HepG2 (cell line): ENCODE data around the gene TXNRD2. TPM values are rescaled to one million over a fixed set of nuclear protein-coding genes. Genes with fewer than 3 reads are reported as not detected.

Experiments used
- ATAC-seq: fragments of 200-7000 bp; cut with Tn5 transposase; 3 replicates; pipeline ENCODE4 v1.9.1; 2020; ENCODE audit warnings: mild to moderate bottlenecking, moderate library complexity
- BruUV-seq: library from RNA; stranded (reverse); fragments of 400-500 nt; replicated peaks from 2 replicates; lab custom pipeline; 2021; lab: Mats Ljungman, UMichigan
- CTCF ChIA-PET: fragments of 300-600 bp; formaldehyde crosslinking; extraction: SDS; loops from one replicate; lab custom pipeline; 2021; ENCODE audit warnings: low total read pairs, inconsistent platforms, low intra/inter-chr PET ratio; lab: Yijun Ruan, JAX
- POLR2A ChIA-PET: fragments of 350-600 bp; sonication (Branson Sonifier 250); formaldehyde crosslinking; loops from one replicate; lab custom pipeline; 2020; ENCODE audit warnings: antibody characterized with exemption, inconsistent platforms; lab: Yijun Ruan, JAX
- DNase-seq: peaks from one replicate; pipeline ENCODE4 v3.0.0-alpha.2; 2015; ENCODE audit warnings: low spot score
- FAIRE-seq: peaks from 3 replicates; lab custom pipeline; 2011; peaks lifted over from hg19 to GRCh38; lab: Jason Lieb, UNC
- H2AFZ ChIP-seq: one replicate; pipeline ENCODE4 v1.6.1; 2011; ENCODE audit warnings: low read length, inconsistent platforms
- H3K27ac ChIP-seq: fragments of 300-600 bp; 3 replicates; pipeline ENCODE4 v1.8.0; 2011; ENCODE audit warnings: mixed run types, mild to moderate bottlenecking, mixed read lengths, low read length, inconsistent platforms; ENCODE audit not compliant: insufficient read depth; ENCODE audit errors: extremely low read length
- H3K27me3 ChIP-seq, 2 experiments: fragments of 200-600 bp in 1 of 2; 2 replicates in 1 of 2; 3 replicates in 1 of 2; pipeline versions ENCODE4 v1.6.0 to v1.8.0; 2011; ENCODE audit warnings: low read length in 2 of 2, mild to moderate bottlenecking in 2 of 2, moderate library complexity in 2 of 2, inconsistent platforms in 1 of 2; ENCODE audit not compliant: insufficient read depth in 2 of 2, control insufficient read depth in 1 of 2
- H3K36me3 ChIP-seq, 2 experiments: fragments of 200-600 bp in 1 of 2; replicated peaks in 1 of 2; 2 replicates in 1 of 2; 3 replicates in 1 of 2; pipeline versions ENCODE4 v1.5.1 to v1.8.0; 2011; ENCODE audit warnings: low read length in 2 of 2, inconsistent platforms in 1 of 2; ENCODE audit not compliant: insufficient read depth in 2 of 2, control insufficient read depth in 1 of 2
- H3K4me1 ChIP-seq: 2 replicates; pipeline ENCODE4 v1.5.1; 2012; ENCODE audit warnings: low read length, inconsistent platforms; ENCODE audit not compliant: insufficient read depth
- H3K4me2 ChIP-seq: 2 replicates; pipeline ENCODE4 v1.6.0; 2011; ENCODE audit warnings: low read depth, low read length, inconsistent platforms
- H3K4me3 ChIP-seq, 3 experiments: fragments of 200-600 bp in 1 of 3; sonication (generic), shearing (Covaris generic) in 1 of 3; replicated peaks in 1 of 3; 2 replicates each; pipeline ENCODE4 v1.5.1; 2011 to 2016; ENCODE audit warnings: low read length in 3 of 3, inconsistent platforms in 2 of 3, low read depth in 2 of 3, mild to moderate bottlenecking in 2 of 3, control low read depth in 1 of 3, mixed read lengths in 1 of 3; ENCODE audit not compliant: insufficient read depth in 1 of 3
- H3K79me2 ChIP-seq: one replicate; pipeline ENCODE4 v1.6.1; 2011; ENCODE audit warnings: low read length, inconsistent platforms; ENCODE audit not compliant: insufficient read depth
- H3K9ac ChIP-seq: 2 replicates; pipeline ENCODE4 v1.6.0; 2011; ENCODE audit warnings: mild to moderate bottlenecking, low read depth, low read length, inconsistent platforms; ENCODE audit not compliant: insufficient read depth
- H3K9me3 ChIP-seq: 2 replicates; pipeline ENCODE4 v1.5.1; 2012; ENCODE audit warnings: mild to moderate bottlenecking, low read length
- H4K20me1 ChIP-seq: 2 replicates; pipeline ENCODE4 v1.6.0; 2011; ENCODE audit warnings: inconsistent platforms, mild to moderate bottlenecking, low read length, moderate library complexity; ENCODE audit not compliant: insufficient read depth
- AGO2 ChIP-seq: fragments of 200-400 bp; formaldehyde crosslinking; optimal IDR thresholded peaks from 2 replicates; pipeline ENCODE3; 2017; ENCODE audit warnings: mild to moderate bottlenecking, low read depth, low read length, moderate library complexity
- BCL3 ChIP-seq: sonication (generic); formaldehyde crosslinking; IDR thresholded peaks from 2 replicates; pipeline ENCODE4 v1.5.1; 2020; ENCODE audit warnings: mild to moderate bottlenecking, missing genetic modification reagents, moderate library complexity
- HDAC1 ChIP-seq: sonication (generic); formaldehyde crosslinking; IDR thresholded peaks from 2 replicates; pipeline ENCODE4 v1.5.1; 2020; ENCODE audit warnings: mild to moderate bottlenecking, missing genetic modification reagents
- HNRNPL ChIP-seq: fragments of 200-400 bp; formaldehyde crosslinking; IDR thresholded peaks from 2 replicates; pipeline ENCODE4 v1.6.1; 2017; ENCODE audit warnings: mild to moderate bottlenecking, low read depth, low read length
- NCOA2 ChIP-seq: sonication (generic); formaldehyde crosslinking; IDR thresholded peaks from 2 replicates; pipeline ENCODE4 v1.8.0; 2022; ENCODE audit warnings: inconsistent platforms
- RBFOX2 ChIP-seq: fragments of 200-400 bp; formaldehyde crosslinking; IDR thresholded peaks from 2 replicates; pipeline ENCODE4 v1.6.1; 2017; ENCODE audit warnings: low read depth, mild to moderate bottlenecking, low read length
- TBL1XR1 ChIP-seq: fragments of 150-350 bp; IDR thresholded peaks from 2 replicates; pipeline ENCODE4 v1.6.1; 2014; ENCODE audit warnings: borderline replicate concordance, low read length; ENCODE audit not compliant: partially characterized antibody
- ZFP82 ChIP-seq: sonication (generic); formaldehyde crosslinking; IDR thresholded peaks from 2 replicates; pipeline ENCODE4 v1.5.1; 2020; ENCODE audit warnings: mild to moderate bottlenecking, missing genetic modification reagents, borderline replicate concordance
- ZNF441 ChIP-seq: sonication (generic); formaldehyde crosslinking; IDR thresholded peaks from 2 replicates; pipeline ENCODE4 v1.7.0; 2021; ENCODE audit warnings: missing genetic modification reagents, borderline replicate concordance
- ZNF772 ChIP-seq: sonication (generic); formaldehyde crosslinking; IDR thresholded peaks from 2 replicates; pipeline ENCODE4 v1.5.0; 2020; ENCODE audit warnings: mild to moderate bottlenecking, missing genetic modification reagents
- ZNF891 ChIP-seq: sonication (generic); formaldehyde crosslinking; IDR thresholded peaks from 2 replicates; pipeline ENCODE4 v1.5.0; 2020; ENCODE audit warnings: mild to moderate bottlenecking, missing genetic modification reagents
- WGBS: methylation state at CpG from one replicate; pipeline ENCODE4 v1.1.6; 2017; ENCODE audit warnings: low lambda C conversion rate; 5-methylcytosine and 5-hydroxymethylcytosine counted together
- in situ Hi-C: cut with HindIII; loops from 2 replicates; pipeline ENCODE4 v1.10.0; 2017; ENCODE audit warnings: low pct_unique_long_range_greater_than_20kb; ENCODE audit not compliant: extremely low pct_ligation_motif_present
- intact Hi-C: fragments of 100-400 bp; cut with micrococcal nuclease; formaldehyde crosslinking; loops from one replicate; pipeline ENCODE4 v1.10.0; 2022; ENCODE audit not compliant: unreplicated experiment
- polyA plus RNA-seq, 8 experiments: library from polyadenylated mRNA; depleted of rRNA in 3 of 8; stranded (reverse) in 7 of 8; unstranded in 1 of 8; fragments of >200 nt; fragmentation: Illumina TruSeq in 4 of 8; extraction: Trizol in 4 of 8; gene quantifications; 2 replicates each; pipeline versions ENCODE4 v1.2.1 to v1.2.3, GENCODE V29; 2011 to 2016; ENCODE audit warnings: low read depth in 4 of 8, missing spikeins in 1 of 8, mixed read lengths in 1 of 8; ENCODE audit not compliant: insufficient read depth in 1 of 8
- total RNA-seq, 5 experiments: library from RNA; depleted of rRNA; stranded (reverse); fragments of >200 nt; fragmentation: Illumina TruSeq; extraction: Trizol; gene quantifications; 2 replicates each; pipeline ENCODE4 v1.2.3, GENCODE V29; 2016; ENCODE audit warnings: low read depth in 1 of 5

Gene TXNRD2
- total and polyA plus RNA-seq, 2 of the 13 experiments (the other 11 are each of a cell fraction or from before 2014, with no cell fraction given), result 17.5 to 18.6 TPM

- peak overlapping the region; percentile 96 for H3K4me2 ChIP-seq
- peaks cover 10 to 41% of the 10 kb centered on the region in 2 experiments; a peak in 4 of 5 replicates for H3K36me3 ChIP-seq
- TSS peak; percentile 7 for BruUV-seq
- POLR2A ChIA-PET, result interaction anchor here (1.6 to 2.0 kb wide), 2 partner anchors 50 to 52 kb away, joined by 6 to 7 read pairs; no protein-coding TSS in a partner anchor
- WGBS, result 95% methylated on average over 4 of the region's 12 CpGs
- intact Hi-C loops, result no loop called here
- H3K27me3 ChIP-seq, result no peaks in the 10 kb centered on the region
- no peaks in the 10 kb centered on the region; the same call in 1 of the 2 replicates for H4K20me1 ChIP-seq
- peak overlapping the region in 1 of 3 experiments; percentile 75; a peak in 2 of 6 replicates for H3K4me3 ChIP-seq
- in situ Hi-C loops, result no loop called here
- no peak overlapping the region for H2AFZ ChIP-seq
- peak overlapping the region; percentile 99 for H3K27ac ChIP-seq
- ATAC-seq (no peak), DNase-seq (no peak), FAIRE-seq (no peak)
- peaks cover 70% of the 10 kb centered on the region for H3K4me1 ChIP-seq
- peak overlapping the region; percentile 77 for H3K9ac ChIP-seq
- CTCF ChIA-PET, result no interaction called here
- TF ChIP-seq TBL1XR1 (no peak), NCOA2 (CRISPR knock-in tag) (no peak), AGO2 (peak; percentile 64), ZNF772 (0 out of 2 replicates have a peak, but pooled peaks have one; percentile 9), ZFP82 (CRISPR knock-in tag) (peak; percentile 61; the same call in 1 of the 2 replicates), ZNF441 (CRISPR knock-in tag) (no peak), HNRNPL (peak; percentile 2; the same call in 1 of the 2 replicates), BCL3 (CRISPR knock-in tag) (0 out of 2 replicates have a peak, but pooled peaks have one; percentile 21), RBFOX2 (0 out of 2 replicates have a peak, but pooled peaks have one; percentile 25), ZNF891 (CRISPR knock-in tag) (peak; percentile 61; the same call in 1 of the 2 replicates), HDAC1 (CRISPR knock-in tag) (peak; percentile 26; the same call in 1 of the 2 replicates)
- no peaks in the 10 kb centered on the region for H3K9me3 ChIP-seq
- peaks cover 12% of the 10 kb centered on the region for H3K79me2 ChIP-seq
Observed at GRCh38 chr22:19963863-19964642, 22.4 kb upstream of the TXNRD2 start.
